ENCODE measurements around the gene C12orf60. TPM values are rescaled to one million over a fixed set of nuclear protein-coding genes. Genes with fewer than 3 reads are reported as not detected.

The C12orf60 gene
- total RNA-seq, 8 experiments from 2014 or later = 1.9 to 4.5 (median 2.5) TPM

GRCh38 chr12:14784471-14784870 lies 19.0 kb upstream of the C12orf60 start:
- WGBS, 10 experiments = 94 to 100% (median 100%) methylated on average over 2 of the region's 2 CpGs; no CpG with 5 or more reads in 4 of the 10 experiments
- in situ Hi-C loops (cut with MboI; ENCODE audit: low pct_unique_long_range_greater_than_20kb in 2 of 9, low sequenced_read_pairs in 9 of 9, unreplicated experiment in 9 of 9) = no loop called here
- ATAC-seq (replicated peaks in 6 of 8) = no peak
- no peaks in the 10 kb centered on the region for H3K4me1 ChIP-seq (replicated peaks in 1 of 2)
- H3K4me3 ChIP-seq = no peak overlapping the region
- H3K27ac ChIP-seq = no peak overlapping the region

GRCh38 chr12:14785568-14785967 lies 17.9 kb upstream of the C12orf60 start:
- no peaks in the 10 kb centered on the region for H3K4me1 ChIP-seq (replicated peaks in 1 of 2)
- H3K4me3 ChIP-seq = no peak overlapping the region
- no peak for ATAC-seq (replicated peaks in 6 of 8)
- in situ Hi-C loops (cut with MboI; ENCODE audit: low pct_unique_long_range_greater_than_20kb in 2 of 9, low sequenced_read_pairs in 9 of 9, unreplicated experiment in 9 of 9) = no loop called here
- WGBS, 10 experiments = 67 to 100% (median 96%) methylated on average over 2 to 3 of the region's 3 CpGs; no CpG with 5 or more reads in 2 of the 10 experiments
- H3K27ac ChIP-seq = no peak overlapping the region

GRCh38 chr12:14795028-14795448 lies 8.4 kb upstream of the C12orf60 start:
- ATAC-seq (replicated peaks in 6 of 8) = no peak
- Histone ChIP-seq H3K27ac (no peak overlapping the region), H3K4me1 (replicated peaks in 1 of 2) (no peaks in the 10 kb centered on the region), H3K4me3 (no peak overlapping the region)
- in situ Hi-C loops (cut with MboI; ENCODE audit: low pct_unique_long_range_greater_than_20kb in 2 of 9, low sequenced_read_pairs in 9 of 9, unreplicated experiment in 9 of 9) = no loop called here
- 67 to 100% (median 86%) methylated on average over 1 to 4 of the region's 4 CpGs; no CpG with 5 or more reads in 1 of the 10 experiments for WGBS, 10 experiments

- Histone ChIP-seq H3K4me3 (peak overlapping the region; percentile 68 to 97 (median 94)), H3K4me1 (replicated peaks in 1 of 2) (peaks cover 2 to 21% of the 10 kb centered on the region in 2 donors), H3K27ac (no peak overlapping the region)
- no peak for ATAC-seq (replicated peaks in 6 of 8)
- 28 to 90% (median 71%) methylated on average over 2 to 4 of the region's 4 CpGs; no CpG with 5 or more reads in 1 of the 10 experiments for WGBS, 10 experiments
- in situ Hi-C loops (cut with MboI; ENCODE audit: low pct_unique_long_range_greater_than_20kb in 2 of 9, low sequenced_read_pairs in 9 of 9, unreplicated experiment in 9 of 9) = no loop called here
These were observed 1.2 kb upstream of the C12orf60 start for GRCh38 chr12:14802247-14802646.

- Histone ChIP-seq H3K4me1 (replicated peaks in 1 of 2) (peaks cover 2 to 21% of the 10 kb centered on the region in 2 donors), H3K4me3 (peak overlapping the region; percentile 68 to 97 (median 94)), H3K27ac (peak overlapping the region; percentile 92 to 94)
- in situ Hi-C loops (cut with MboI; ENCODE audit: low pct_unique_long_range_greater_than_20kb in 2 of 9, low sequenced_read_pairs in 9 of 9, unreplicated experiment in 9 of 9) = no loop called here
- WGBS, 10 experiments = 0 to 28% (median 1%) methylated on average over 1 to 6 of the region's 7 CpGs; no CpG with 5 or more reads in 4 of the 10 experiments
- no peak for ATAC-seq (replicated peaks in 6 of 8)
These were observed 804 bp upstream of the C12orf60 start for GRCh38 chr12:14802721-14803010.

GRCh38 chr12:14803830-14804160 lies 325 bp downstream of the C12orf60 start:
- H3K27ac ChIP-seq = peak overlapping the region; percentile 59 to 79
- 0 to 20% (median 0%) methylated on average over 1 to 12 of the region's 12 CpGs; no CpG with 5 or more reads in 1 of the 10 experiments for WGBS, 10 experiments
- in situ Hi-C loops (cut with MboI; ENCODE audit: low pct_unique_long_range_greater_than_20kb in 2 of 9, low sequenced_read_pairs in 9 of 9, unreplicated experiment in 9 of 9) = no loop called here
- peak overlapping the region; percentile 50 to 97 (median 94) for H3K4me3 ChIP-seq
- peak; percentile 13 to 36 (median 29) for ATAC-seq (replicated peaks in 6 of 8)
- peaks cover 2 to 21% of the 10 kb centered on the region in 2 donors for H3K4me1 ChIP-seq (replicated peaks in 1 of 2)

GRCh38 chr12:14810167-14810952 lies 6.9 kb downstream of the C12orf60 start:
- no peak overlapping the region for H3K4me3 ChIP-seq
- no peak overlapping the region for H3K27ac ChIP-seq
- H3K4me1 ChIP-seq (replicated peaks in 1 of 2) = no peaks in the 10 kb centered on the region
- in situ Hi-C loops (cut with MboI; ENCODE audit: low pct_unique_long_range_greater_than_20kb in 2 of 9, low sequenced_read_pairs in 9 of 9, unreplicated experiment in 9 of 9) = no loop called here
- no peak for ATAC-seq (replicated peaks in 6 of 8)
- 29 to 100% (median 88%) methylated on average over 1 to 5 of the region's 5 CpGs for WGBS, 10 experiments

- ATAC-seq (replicated peaks in 6 of 8) = peak in 2 of 8 experiments; percentile 35 to 47
- no peak overlapping the region for H3K27ac ChIP-seq
- WGBS, 10 experiments = 80 to 100% (median 85%) methylated on average over 1 of the region's 1 CpG; no CpG with 5 or more reads in 4 of the 10 experiments
- no peak overlapping the region for H3K4me3 ChIP-seq
- H3K4me1 ChIP-seq (replicated peaks in 1 of 2) = no peaks in the 10 kb centered on the region
- in situ Hi-C loops (cut with MboI; ENCODE audit: low pct_unique_long_range_greater_than_20kb in 2 of 9, low sequenced_read_pairs in 9 of 9, unreplicated experiment in 9 of 9) = no loop called here
These were observed 7.5 kb downstream of the C12orf60 start for GRCh38 chr12:14810953-14811483.

- in situ Hi-C loops (cut with MboI; ENCODE audit: low pct_unique_long_range_greater_than_20kb in 2 of 9, low sequenced_read_pairs in 9 of 9, unreplicated experiment in 9 of 9) = no loop called here
- no peak overlapping the region for H3K27ac ChIP-seq
- H3K4me3 ChIP-seq = no peak overlapping the region
- ATAC-seq (replicated peaks in 6 of 8) = no peak
- no peaks in the 10 kb centered on the region for H3K4me1 ChIP-seq (replicated peaks in 1 of 2)
- 63 to 100% (median 94%) methylated on average over 2 of the region's 2 CpGs for WGBS, 10 experiments
These were observed 8.0 kb downstream of the C12orf60 start for GRCh38 chr12:14811486-14811885.

GRCh38 chr12:14814014-14814413 lies 10.5 kb downstream of the C12orf60 start, which contains the start of gene SMCO3:
Gene SMCO3 (minus strand): TSS chr12:14814182. CDS start chr12:14806680, 7,502 bp downstream.
- Histone ChIP-seq H3K4me3 (peak within 1 kb of the TSS in 1 of 5 donors; percentile 20), H3K4me1 (replicated peaks in 1 of 2) (no peaks in the 10 kb centered on the region), H3K27ac (no peak within 1 kb of the TSS)
- in situ Hi-C loops (cut with MboI; ENCODE audit: low pct_unique_long_range_greater_than_20kb in 2 of 9, low sequenced_read_pairs in 9 of 9, unreplicated experiment in 9 of 9) = no loop called here
- WGBS, 10 experiments = 21 to 100% (median 72%) methylated on average over 1 to 3 of the region's 3 CpGs
- peak in 1 of 8 experiments; percentile 51 for ATAC-seq (replicated peaks in 6 of 8)

- no peak for ATAC-seq (replicated peaks in 6 of 8)
- 13 to 100% (median 67%) methylated on average over 1 of the region's 1 CpG; no CpG with 5 or more reads in 3 of the 10 experiments for WGBS, 10 experiments
- in situ Hi-C loops (cut with MboI; ENCODE audit: low pct_unique_long_range_greater_than_20kb in 2 of 9, low sequenced_read_pairs in 9 of 9, unreplicated experiment in 9 of 9) = no loop called here
These were observed 20.7 kb downstream of the C12orf60 start for GRCh38 chr12:14824012-14824634.

GRCh38 chr12:14825256-14825655 lies 21.8 kb downstream of the C12orf60 start:
- in situ Hi-C loops (cut with MboI; ENCODE audit: low pct_unique_long_range_greater_than_20kb in 2 of 9, low sequenced_read_pairs in 9 of 9, unreplicated experiment in 9 of 9) = loop anchor here in 6 of 9 experiments (25.0 kb wide), 4 partner anchors 162 to 712 kb away; partner anchors contain the start of gene RERG (in 4 of the 6)
- ATAC-seq (replicated peaks in 6 of 8) = peak in 2 of 8 experiments; percentile 67 to 78
- Histone ChIP-seq H3K4me3 (no peak overlapping the region), H3K27ac (no peak overlapping the region), H3K4me1 (replicated peaks in 1 of 2) (no peaks in the 10 kb centered on the region)

More at GRCh38 chr12:14824012-14824634, 20.7 kb downstream of the C12orf60 start:
- Histone ChIP-seq H3K4me1 (replicated peaks in 1 of 2) (no peaks in the 10 kb centered on the region), H3K4me3 (no peak overlapping the region), H3K27ac (no peak overlapping the region)

GRCh38 chr12:14826491-14826890 lies 23.0 kb downstream of the C12orf60 start:
- Histone ChIP-seq H3K4me3 (no peak overlapping the region), H3K27ac (no peak overlapping the region), H3K4me1 (replicated peaks in 1 of 2) (no peaks in the 10 kb centered on the region)
- WGBS, 10 experiments = 60 to 100% (median 95%) methylated on average over 1 to 5 of the region's 5 CpGs
- in situ Hi-C loops (cut with MboI; ENCODE audit: low pct_unique_long_range_greater_than_20kb in 2 of 9, low sequenced_read_pairs in 9 of 9, unreplicated experiment in 9 of 9) = loop anchor here in 6 of 9 experiments (25.0 kb wide), 4 partner anchors 161 to 711 kb away; partner anchors contain the start of gene RERG (in 4 of the 6)
- no peak for ATAC-seq (replicated peaks in 6 of 8)

Measured in motor neuron (in vitro differentiated cells).